GM21367 (cell line): ENCODE data around the gene GPRASP2.
"Not testable (repeated sequence)": the region's sequence is repeated elsewhere in the genome, so short reads cannot be mapped to it uniquely, and the experiment has no call there.

Experiments used
- ATAC-seq: cut with Tn5 transposase; IDR thresholded peaks from one replicate; pipeline ENCODE4 v1.9.1; 2021; ENCODE audit not compliant: unreplicated experiment

GPRASP2 gene

GRCh38 chrX:102712216-102712966 lies at the start of gene GPRASP2:
GPRASP2 (plus strand) TSS chrX:102712448; CDS start chrX:102714870, 2,422 bp downstream.
- no peak for ATAC-seq

- ATAC-seq, result not testable (repeated sequence)
These were observed 48.4 kb upstream of the GPRASP2 start for GRCh38 chrX:102663820-102664219.

GRCh38 chrX:102667034-102667433 lies 45.2 kb upstream of the GPRASP2 start:
- ATAC-seq, result not testable (repeated sequence)

GRCh38 chrX:102669526-102669925 lies 42.7 kb upstream of the GPRASP2 start:
- no peak for ATAC-seq

- no peak for ATAC-seq
These were observed 39.4 kb upstream of the GPRASP2 start for GRCh38 chrX:102672856-102673255.

GRCh38 chrX:102677479-102677878 lies 34.8 kb upstream of the GPRASP2 start:
- not testable (repeated sequence) for ATAC-seq

- no peak for ATAC-seq
These were observed 27.3 kb upstream of the GPRASP2 start for GRCh38 chrX:102684772-102685520.

GRCh38 chrX:102694749-102695148 lies 17.5 kb upstream of the GPRASP2 start:
- no peak for ATAC-seq

- ATAC-seq, result no peak
These were observed 15.9 kb upstream of the GPRASP2 start for GRCh38 chrX:102696306-102696705.

GRCh38 chrX:102697494-102697893 lies 14.8 kb upstream of the GPRASP2 start:
- no peak for ATAC-seq

GRCh38 chrX:102708900-102709299 lies 3.3 kb upstream of the GPRASP2 start:
- ATAC-seq, result no peak

GRCh38 chrX:102711872-102712215 lies 404 bp upstream of the GPRASP2 start:
- ATAC-seq, result no peak

- ATAC-seq, result no peak
These were observed 855 bp downstream of the GPRASP2 start for GRCh38 chrX:102712981-102713625.

- no peak for ATAC-seq
These were observed 2.7 kb downstream of the GPRASP2 start for GRCh38 chrX:102714994-102715393.

- ATAC-seq, result no peak
These were observed 3.7 kb downstream of the GPRASP2 start for GRCh38 chrX:102715967-102716366.

GRCh38 chrX:102720237-102721168 lies 8.3 kb downstream of the GPRASP2 start, which contains the start of gene GPRASP3:
GPRASP3 (plus strand) TSS chrX:102720743; CDS start chrX:102748996, 28,253 bp downstream.
- ATAC-seq, result peak; percentile 97

GRCh38 chrX:102721169-102721506 lies 8.9 kb downstream of the GPRASP2 start:
- not testable (repeated sequence) for ATAC-seq

- no peak for ATAC-seq
These were observed 11.2 kb downstream of the GPRASP2 start for GRCh38 chrX:102723456-102723855.

- no peak for ATAC-seq
These were observed 15.5 kb downstream of the GPRASP2 start for GRCh38 chrX:102727761-102728160.

GRCh38 chrX:102728646-102729045 lies 16.4 kb downstream of the GPRASP2 start:
- ATAC-seq, result no peak

GRCh38 chrX:102739657-102740056 lies 27.4 kb downstream of the GPRASP2 start:
- ATAC-seq, result no peak
